GM21528 (cell line): ENCODE data around the gene ERI3.
"Not testable (repeated sequence)": the region's sequence is repeated elsewhere in the genome, so short reads cannot be mapped to it uniquely, and the experiment has no call there.

Source experiments
- ATAC-seq: cut with Tn5 transposase; IDR thresholded peaks from one replicate; pipeline ENCODE4 v1.9.1; 2021; ENCODE audit warnings: mild to moderate bottlenecking, moderate library complexity; ENCODE audit not compliant: unreplicated experiment, low FRiP score

Gene ERI3

GRCh38 chr1:44218503-44219300 is 136.4 kb downstream of the ERI3 start:
- ATAC-seq: no peak

- ATAC-seq: no peak
Observed at GRCh38 chr1:44217809-44218410, 137.1 kb downstream of the ERI3 start.

GRCh38 chr1:44213222-44214112 is 141.6 kb downstream of the ERI3 start, which contains the start of gene DMAP1:
Gene DMAP1 (plus strand): TSS chr1:44213471. CDS start chr1:44213754, 283 bp downstream.
- ATAC-seq: peak; percentile 62

GRCh38 chr1:44212355-44213221 is 142.5 kb downstream of the ERI3 start:
- ATAC-seq: no peak

- no peak for ATAC-seq
Observed at GRCh38 chr1:44210595-44210994, 144.5 kb downstream of the ERI3 start.

- no peak for ATAC-seq
Observed at GRCh38 chr1:44208226-44208625, 146.8 kb downstream of the ERI3 start.

- not testable (repeated sequence) for ATAC-seq
Observed at GRCh38 chr1:44206545-44206944, 148.5 kb downstream of the ERI3 start.

- no peak for ATAC-seq
Observed at GRCh38 chr1:44200336-44200735, 154.7 kb downstream of the ERI3 start.

GRCh38 chr1:44174630-44175029 is 180.4 kb downstream of the ERI3 start:
- no peak for ATAC-seq
